Stimulated activated memory B cell treated with anti-CD40 and anti-IgM and Interleukin-4, amounts not matched to agents 10 μg/mL and 1 μg/mL and 100 μg/mL, for 72 hours (primary cell): ENCODE data around the gene PAX5.
"Not testable (repeated sequence)": the region's sequence is repeated elsewhere in the genome, so short reads cannot be mapped to it uniquely, and the experiment has no call there.

Experiments used
- ATAC-seq: fragments of 150-1000 bp; cut with Tn5 transposase; 2 replicates; pipeline ENCODE4 v1.10.0; 2021
- H3K27ac Mint-ChIP-seq: one replicate; pipeline ENCODE4 v1.8.0; 2022; ENCODE audit warnings: mild to moderate bottlenecking, mixed read lengths
- H3K27me3 Mint-ChIP-seq: one replicate; pipeline ENCODE4 v1.8.0; 2022; ENCODE audit warnings: mixed read lengths
- H3K36me3 Mint-ChIP-seq: one replicate; pipeline ENCODE4 v1.8.0; 2022; ENCODE audit warnings: mixed read lengths
- H3K4me1 Mint-ChIP-seq: one replicate; pipeline ENCODE4 v1.8.0; 2022; ENCODE audit warnings: mixed read lengths
- H3K4me3 Mint-ChIP-seq: one replicate; pipeline ENCODE4 v1.8.0; 2022; ENCODE audit warnings: mild to moderate bottlenecking, moderate library complexity, mixed read lengths
- H3K9me3 Mint-ChIP-seq: one replicate; pipeline ENCODE4 v1.8.0; 2022; ENCODE audit warnings: mixed read lengths

PAX5 gene

GRCh38 chr9:37033682-37034304, at the start of gene PAX5:
Gene PAX5, minus strand, starts transcription at chr9:37034268. Its CDS starts 237 bp downstream, at chr9:37034031.
- no peaks in the 10 kb centered on the region for H3K9me3 Mint-ChIP-seq
- H3K36me3 Mint-ChIP-seq, result peaks cover 12% of the 10 kb centered on the region
- peaks cover 77% of the 10 kb centered on the region for H3K4me1 Mint-ChIP-seq
- peak within 1 kb of the TSS; percentile 92 for H3K4me3 Mint-ChIP-seq
- H3K27ac Mint-ChIP-seq, result peak within 1 kb of the TSS; percentile 96
- no peaks in the 10 kb centered on the region for H3K27me3 Mint-ChIP-seq
- no peak for ATAC-seq

GRCh38 chr9:37083654-37084053, 49.6 kb upstream of the PAX5 start:
- peaks cover 44% of the 10 kb centered on the region for H3K36me3 Mint-ChIP-seq
- H3K27ac Mint-ChIP-seq, result peak overlapping the region; percentile 28
- no peaks in the 10 kb centered on the region for H3K27me3 Mint-ChIP-seq
- H3K9me3 Mint-ChIP-seq, result no peaks in the 10 kb centered on the region
- no peak for ATAC-seq
- peaks cover 76% of the 10 kb centered on the region for H3K4me1 Mint-ChIP-seq
- H3K4me3 Mint-ChIP-seq, result no peak overlapping the region

- Mint-ChIP-seq H3K36me3 (peaks cover 33% of the 10 kb centered on the region), H3K4me1 (peaks cover 74% of the 10 kb centered on the region), H3K27me3 (no peaks in the 10 kb centered on the region), H3K27ac (no peak overlapping the region), H3K9me3 (no peaks in the 10 kb centered on the region), H3K4me3 (peak overlapping the region; percentile 40)
- no peak for ATAC-seq
Observed at GRCh38 chr9:37082214-37082765, 48.2 kb upstream of the PAX5 start.

GRCh38 chr9:37081507-37081906, 47.4 kb upstream of the PAX5 start:
- H3K27me3 Mint-ChIP-seq, ATAC-seq, H3K9me3 Mint-ChIP-seq: not testable (repeated sequence)
- Mint-ChIP-seq H3K4me1 (peaks cover 67% of the 10 kb centered on the region), H3K4me3 (peak overlapping the region; percentile 98), H3K36me3 (peaks cover 25% of the 10 kb centered on the region), H3K27ac (peak overlapping the region; percentile 97)

GRCh38 chr9:37080165-37080628, 46.1 kb upstream of the PAX5 start:
- Mint-ChIP-seq H3K27ac (peak overlapping the region; percentile 97), H3K4me3 (peak overlapping the region; percentile 98), H3K4me1 (peaks cover 67% of the 10 kb centered on the region), H3K36me3 (peaks cover 15% of the 10 kb centered on the region)
- not testable (repeated sequence) for ATAC-seq, H3K9me3 Mint-ChIP-seq, H3K27me3 Mint-ChIP-seq

- H3K4me1 Mint-ChIP-seq, result peaks cover 67% of the 10 kb centered on the region
- peak overlapping the region; percentile 98 for H3K4me3 Mint-ChIP-seq
- H3K27ac Mint-ChIP-seq, result peak overlapping the region; percentile 97
- peak; percentile 98 for ATAC-seq
- H3K27me3 Mint-ChIP-seq, result no peaks in the 10 kb centered on the region
- H3K36me3 Mint-ChIP-seq, result peaks cover 12% of the 10 kb centered on the region
- H3K9me3 Mint-ChIP-seq, result no peaks in the 10 kb centered on the region
Observed at GRCh38 chr9:37079370-37080164, 45.5 kb upstream of the PAX5 start.

- ATAC-seq, H3K36me3 Mint-ChIP-seq, H3K27me3 Mint-ChIP-seq, H3K9me3 Mint-ChIP-seq, H3K4me3 Mint-ChIP-seq: not testable (repeated sequence)
- H3K4me1 Mint-ChIP-seq, result peaks cover 36% of the 10 kb centered on the region
- peak overlapping the region; percentile 63 for H3K27ac Mint-ChIP-seq
Observed at GRCh38 chr9:37074790-37075189, 40.7 kb upstream of the PAX5 start.

- peak; percentile 85 for ATAC-seq
- no peak overlapping the region for H3K4me3 Mint-ChIP-seq
- H3K4me1 Mint-ChIP-seq, result peaks cover 27% of the 10 kb centered on the region
- H3K27me3 Mint-ChIP-seq, result no peaks in the 10 kb centered on the region
- no peaks in the 10 kb centered on the region for H3K36me3 Mint-ChIP-seq
- peak overlapping the region; percentile 31 for H3K27ac Mint-ChIP-seq
- H3K9me3 Mint-ChIP-seq, result no peaks in the 10 kb centered on the region
Observed at GRCh38 chr9:37066139-37066725, 32.2 kb upstream of the PAX5 start.

GRCh38 chr9:37062336-37062735, 28.3 kb upstream of the PAX5 start:
- Mint-ChIP-seq H3K9me3 (no peaks in the 10 kb centered on the region), H3K27me3 (no peaks in the 10 kb centered on the region), H3K36me3 (no peaks in the 10 kb centered on the region), H3K4me1 (peaks cover 33% of the 10 kb centered on the region), H3K4me3 (no peak overlapping the region), H3K27ac (no peak overlapping the region)
- no peak for ATAC-seq

- H3K36me3 Mint-ChIP-seq, result no peaks in the 10 kb centered on the region
- H3K9me3 Mint-ChIP-seq, result no peaks in the 10 kb centered on the region
- peak overlapping the region; percentile 4 for H3K27ac Mint-ChIP-seq
- H3K4me1 Mint-ChIP-seq, result peaks cover 33% of the 10 kb centered on the region
- no peak for ATAC-seq
- H3K27me3 Mint-ChIP-seq, result no peaks in the 10 kb centered on the region
- no peak overlapping the region for H3K4me3 Mint-ChIP-seq
Observed at GRCh38 chr9:37061768-37062167, 27.7 kb upstream of the PAX5 start.

- no peaks in the 10 kb centered on the region for H3K9me3 Mint-ChIP-seq
- no peaks in the 10 kb centered on the region for H3K36me3 Mint-ChIP-seq
- H3K27ac Mint-ChIP-seq, result no peak overlapping the region
- H3K4me1 Mint-ChIP-seq, result peaks cover 23% of the 10 kb centered on the region
- no peak for ATAC-seq
- no peaks in the 10 kb centered on the region for H3K27me3 Mint-ChIP-seq
- no peak overlapping the region for H3K4me3 Mint-ChIP-seq
Observed at GRCh38 chr9:37060833-37061232, 26.8 kb upstream of the PAX5 start.

- Mint-ChIP-seq H3K4me1 (peaks cover 17% of the 10 kb centered on the region), H3K27me3 (no peaks in the 10 kb centered on the region), H3K9me3 (no peaks in the 10 kb centered on the region), H3K4me3 (no peak overlapping the region), H3K27ac (no peak overlapping the region), H3K36me3 (no peaks in the 10 kb centered on the region)
- ATAC-seq, result no peak
Observed at GRCh38 chr9:37056046-37056920, 22.2 kb upstream of the PAX5 start.

- peaks cover 11% of the 10 kb centered on the region for H3K4me1 Mint-ChIP-seq
- not testable (repeated sequence) for H3K36me3 Mint-ChIP-seq, H3K9me3 Mint-ChIP-seq, H3K27ac Mint-ChIP-seq, ATAC-seq, H3K27me3 Mint-ChIP-seq, H3K4me3 Mint-ChIP-seq
Observed at GRCh38 chr9:37054363-37054720, 20.3 kb upstream of the PAX5 start.

GRCh38 chr9:37053684-37054362, 19.8 kb upstream of the PAX5 start:
- Mint-ChIP-seq H3K36me3 (no peaks in the 10 kb centered on the region), H3K4me3 (no peak overlapping the region), H3K4me1 (peaks cover 11% of the 10 kb centered on the region)

More at GRCh38 chr9:37053684-37054362, 19.8 kb upstream of the PAX5 start:
- H3K9me3 Mint-ChIP-seq, result no peaks in the 10 kb centered on the region
- no peak for ATAC-seq
- no peaks in the 10 kb centered on the region for H3K27me3 Mint-ChIP-seq
- H3K27ac Mint-ChIP-seq, result no peak overlapping the region
